Hepatocyte (in vitro differentiated cells): ENCODE data around the gene GAPVD1. TPM values are rescaled to one million over a fixed set of nuclear protein-coding genes. Genes with fewer than 3 reads are reported as not detected.

Experiments
- DNase-seq: peaks from one replicate; pipeline ENCODE4 v3.0.0-alpha.2; 2016; ENCODE audit warnings: low spot score
- H2AFZ ChIP-seq: fragments of 200-600 bp; sonication (generic); 2 replicates; pipeline ENCODE4 v1.6.0; 2016; ENCODE audit warnings: antibody characterized with exemption, mild to moderate bottlenecking
- H3K27ac ChIP-seq: fragments of 200-600 bp; sonication (generic); 2 replicates; pipeline ENCODE4 v1.5.1; 2016; ENCODE audit warnings: mild to moderate bottlenecking
- H3K27me3 ChIP-seq: fragments of 200-600 bp; sonication (generic); 2 replicates; pipeline ENCODE4 v1.6.1; 2016
- H3K36me3 ChIP-seq: fragments of 200-600 bp; sonication (generic); replicated peaks from 2 replicates; pipeline ENCODE4 v1.5.1; 2016; ENCODE audit warnings: low read depth; ENCODE audit not compliant: insufficient read depth
- H3K4me1 ChIP-seq: fragments of 200-600 bp; sonication (generic); 2 replicates; pipeline ENCODE4 v1.5.1; 2016; ENCODE audit warnings: mild to moderate bottlenecking, moderate library complexity; ENCODE audit not compliant: insufficient read depth
- H3K4me2 ChIP-seq: fragments of 200-600 bp; sonication (generic); 2 replicates; pipeline ENCODE4 v1.6.0; 2016
- H3K4me3 ChIP-seq: fragments of 200-600 bp; sonication (generic); 2 replicates; pipeline ENCODE4 v1.5.1; 2016; ENCODE audit warnings: mild to moderate bottlenecking
- H3K79me2 ChIP-seq: fragments of 200-600 bp; sonication (generic); 2 replicates; pipeline ENCODE4 v1.6.0; 2017; ENCODE audit warnings: mild to moderate bottlenecking
- H3K9me2 ChIP-seq: fragments of 200-600 bp; sonication (generic); replicated peaks from 2 replicates; pipeline ENCODE4 v1.6.0; 2017; ENCODE audit warnings: mild to moderate bottlenecking; ENCODE audit not compliant: insufficient read depth
- H3K9me3 ChIP-seq: fragments of 200-600 bp; sonication (generic); 2 replicates; pipeline ENCODE4 v1.5.1; 2016; ENCODE audit warnings: low read depth, mild to moderate bottlenecking
- H4K20me1 ChIP-seq: fragments of 200-600 bp; sonication (generic); 2 replicates; pipeline ENCODE4 v1.6.0; 2016; ENCODE audit warnings: mild to moderate bottlenecking; ENCODE audit not compliant: insufficient read depth, poor library complexity, severe bottlenecking
- CTCF ChIP-seq: fragments of 200-600 bp; sonication (generic); IDR thresholded peaks from 2 replicates; pipeline ENCODE4 v1.5.1; 2016; ENCODE audit warnings: antibody characterized with exemption, mild to moderate bottlenecking; ENCODE audit not compliant: poor library complexity
- EZH2 ChIP-seq: fragments of 200-600 bp; sonication (generic); IDR thresholded peaks from 2 replicates; pipeline ENCODE4 v1.6.1; 2016; ENCODE audit warnings: antibody characterized with exemption, mild to moderate bottlenecking, borderline replicate concordance
- EZH2phosphoT487 ChIP-seq: fragments of 200-600 bp; sonication (generic); IDR thresholded peaks from one replicate; pipeline ENCODE4 v1.6.1; 2018; ENCODE audit warnings: antibody characterized with exemption, mild to moderate bottlenecking, low read depth, moderate library complexity; ENCODE audit not compliant: unreplicated experiment, severe bottlenecking
- WGBS: methylation state at CpG from one replicate; pipeline ENCODE4 v1.1.6; 2016; ENCODE audit warnings: low lambda C conversion rate; ENCODE audit errors: missing lambda C conversion rate; 5-methylcytosine and 5-hydroxymethylcytosine counted together
- polyA plus RNA-seq: library from polyadenylated mRNA; unstranded; fragments of >200 nt; fragmentation: Nextera tagmentation; extraction: Ambion mirVana; gene quantifications from 2 replicates; pipeline ENCODE4 v1.2.1, GENCODE V29; 2016
- total RNA-seq: library from RNA; depleted of rRNA; stranded (reverse); fragments of >200 nt; gene quantifications from 2 replicates; pipeline ENCODE4 v1.2.3, GENCODE V29; 2014

GAPVD1 gene
- total and polyA plus RNA-seq, 2 experiments from 2014 or later = 25.5 to 44.7 TPM

- no peaks in the 10 kb centered on the region for H3K36me3 ChIP-seq
- H4K20me1 ChIP-seq = peaks cover 8% of the 10 kb centered on the region
- no peak overlapping the region for H2AFZ ChIP-seq
- no peaks in the 10 kb centered on the region for H3K9me2 ChIP-seq
- peaks cover 7% of the 10 kb centered on the region for H3K4me1 ChIP-seq
- H3K27me3 ChIP-seq = no peaks in the 10 kb centered on the region
- H3K79me2 ChIP-seq = peaks cover 16% of the 10 kb centered on the region
- WGBS = 94% methylated on average over 6 of the region's 6 CpGs
- TF ChIP-seq EZH2phosphoT487 (no peak), CTCF (no peak), EZH2 (no peak)
- H3K9me3 ChIP-seq = no peaks in the 10 kb centered on the region
- H3K4me3 ChIP-seq = no peak overlapping the region
- H3K4me2 ChIP-seq = no peak overlapping the region
- H3K27ac ChIP-seq = no peak overlapping the region
- no peak for DNase-seq
Measured at GRCh38 chr9:125258160-125258785, 3.4 kb upstream of the GAPVD1 start.

GRCh38 chr9:125258832-125259534 lies 2.6 kb upstream of the GAPVD1 start:
- Histone ChIP-seq H3K4me1 (peaks cover 7% of the 10 kb centered on the region), H3K4me3 (no peak overlapping the region), H3K36me3 (no peaks in the 10 kb centered on the region), H4K20me1 (peaks cover 9% of the 10 kb centered on the region), H2AFZ (no peak overlapping the region), H3K9me3 (no peaks in the 10 kb centered on the region), H3K9me2 (no peaks in the 10 kb centered on the region), H3K27me3 (no peaks in the 10 kb centered on the region), H3K27ac (no peak overlapping the region), H3K4me2 (no peak overlapping the region), H3K79me2 (peaks cover 23% of the 10 kb centered on the region)
- 86% methylated on average over 2 of the region's 2 CpGs for WGBS
- TF ChIP-seq EZH2phosphoT487 = no peak
- TF ChIP-seq CTCF = no peak
- TF ChIP-seq EZH2 = no peak
- DNase-seq = no peak

GRCh38 chr9:125260561-125260960 lies 1.1 kb upstream of the GAPVD1 start:
- no peak overlapping the region for H3K4me3 ChIP-seq
- H3K79me2 ChIP-seq = peaks cover 39% of the 10 kb centered on the region
- no peak for TF ChIP-seq EZH2
- TF ChIP-seq CTCF = no peak
- no peak for TF ChIP-seq EZH2phosphoT487
- no peaks in the 10 kb centered on the region for H3K36me3 ChIP-seq
- H3K9me2 ChIP-seq = no peaks in the 10 kb centered on the region
- no peaks in the 10 kb centered on the region for H3K27me3 ChIP-seq
- H3K4me1 ChIP-seq = peaks cover 7% of the 10 kb centered on the region
- no peak overlapping the region for H3K27ac ChIP-seq
- no peaks in the 10 kb centered on the region for H3K9me3 ChIP-seq
- H3K4me2 ChIP-seq = no peak overlapping the region
- no peak for DNase-seq
- H4K20me1 ChIP-seq = peaks cover 10% of the 10 kb centered on the region
- no peak overlapping the region for H2AFZ ChIP-seq
